GM12801 (cell line): ENCODE data around the gene HMGXB3.

Experiments
- CTCF ChIP-seq: IDR thresholded peaks from one replicate; pipeline ENCODE4 v1.5.1; 2011; ENCODE audit warnings: control low read depth; ENCODE audit not compliant: insufficient read length; ENCODE audit errors: extremely low read depth

The HMGXB3 gene

GRCh38 chr5:150073086-150073625 is 72.6 kb downstream of the HMGXB3 start:
- no peak for TF ChIP-seq CTCF

GRCh38 chr5:150073677-150074076 is 73.1 kb downstream of the HMGXB3 start:
- TF ChIP-seq CTCF = no peak

- TF ChIP-seq CTCF = no peak
Observed at GRCh38 chr5:150075233-150075632, 74.7 kb downstream of the HMGXB3 start.

- TF ChIP-seq CTCF = no peak
Observed at GRCh38 chr5:150075806-150076205, 75.3 kb downstream of the HMGXB3 start.

- no peak for TF ChIP-seq CTCF
Observed at GRCh38 chr5:150077060-150077459, 76.5 kb downstream of the HMGXB3 start.

- TF ChIP-seq CTCF = no peak
Observed at GRCh38 chr5:150077996-150078801, 77.7 kb downstream of the HMGXB3 start.

GRCh38 chr5:150078802-150079689 is 78.5 kb downstream of the HMGXB3 start:
- no peak for TF ChIP-seq CTCF
